Activated T-helper 17 cell treated with anti-CD3 and anti-CD28 coated beads, Interleukin-2, amount 50 U/mL, for 72 hours (primary cell): Measurements from ENCODE around the gene GLB1L2. TPM values are rescaled to one million over a fixed set of nuclear protein-coding genes. Genes with fewer than 3 reads are reported as not detected.

Experiments used
- ATAC-seq: fragments of 150-1000 bp; cut with Tn5 transposase; replicated peaks from 2 replicates; pipeline ENCODE4 v1.10.0; 2021; ENCODE audit warnings: mild to moderate bottlenecking, moderate library complexity
- H3K27ac Mint-ChIP-seq: one replicate; pipeline ENCODE4 v1.8.0; 2022; ENCODE audit warnings: mixed read lengths
- H3K27me3 Mint-ChIP-seq: one replicate; pipeline ENCODE4 v1.8.0; 2022; ENCODE audit warnings: mixed read lengths
- H3K36me3 Mint-ChIP-seq: one replicate; pipeline ENCODE4 v1.8.0; 2022; ENCODE audit warnings: low read depth, mild to moderate bottlenecking, mixed read lengths
- H3K4me1 Mint-ChIP-seq: one replicate; pipeline ENCODE4 v1.8.0; 2022; ENCODE audit warnings: mixed read lengths
- H3K4me3 Mint-ChIP-seq: one replicate; pipeline ENCODE4 v1.8.0; 2022; ENCODE audit warnings: mild to moderate bottlenecking, mixed read lengths
- H3K9me3 Mint-ChIP-seq: one replicate; pipeline ENCODE4 v1.8.0; 2022; ENCODE audit warnings: mixed read lengths
- total RNA-seq, 2 donors: library from RNA; stranded (reverse); gene quantifications; one replicate each; pipeline ENCODE4 v1.2.3, GENCODE V29; 2022

The GLB1L2 gene
- total RNA-seq, 2 donors from 2014 or later, result 2.0 to 4.0 TPM

GRCh38 chr11:134362192-134362901 is 30.6 kb downstream of the GLB1L2 start:
- peaks cover 13% of the 10 kb centered on the region for H3K4me1 Mint-ChIP-seq
- no peak for ATAC-seq
- no peaks in the 10 kb centered on the region for H3K36me3 Mint-ChIP-seq
- no peaks in the 10 kb centered on the region for H3K9me3 Mint-ChIP-seq
- H3K4me3 Mint-ChIP-seq, result no peak overlapping the region
- peaks cover 5% of the 10 kb centered on the region for H3K27me3 Mint-ChIP-seq
- no peak overlapping the region for H3K27ac Mint-ChIP-seq

- Mint-ChIP-seq H3K27ac (no peak overlapping the region), H3K36me3 (no peaks in the 10 kb centered on the region), H3K4me3 (no peak overlapping the region), H3K27me3 (peaks cover 5% of the 10 kb centered on the region), H3K9me3 (no peaks in the 10 kb centered on the region), H3K4me1 (peaks cover 13% of the 10 kb centered on the region)
- no peak for ATAC-seq
Observed at GRCh38 chr11:134363161-134363560, 31.4 kb downstream of the GLB1L2 start.

GRCh38 chr11:134363592-134363991 is 31.8 kb downstream of the GLB1L2 start:
- no peak overlapping the region for H3K27ac Mint-ChIP-seq
- no peaks in the 10 kb centered on the region for H3K36me3 Mint-ChIP-seq
- H3K4me3 Mint-ChIP-seq, result no peak overlapping the region
- peaks cover 5% of the 10 kb centered on the region for H3K27me3 Mint-ChIP-seq
- H3K9me3 Mint-ChIP-seq, result no peaks in the 10 kb centered on the region
- no peak for ATAC-seq
- peaks cover 13% of the 10 kb centered on the region for H3K4me1 Mint-ChIP-seq

GRCh38 chr11:134364261-134364660 is 32.5 kb downstream of the GLB1L2 start:
- peaks cover 13% of the 10 kb centered on the region for H3K4me1 Mint-ChIP-seq
- no peaks in the 10 kb centered on the region for H3K9me3 Mint-ChIP-seq
- H3K27ac Mint-ChIP-seq, result no peak overlapping the region
- peaks cover 5% of the 10 kb centered on the region for H3K27me3 Mint-ChIP-seq
- H3K4me3 Mint-ChIP-seq, result no peak overlapping the region
- no peaks in the 10 kb centered on the region for H3K36me3 Mint-ChIP-seq
- no peak for ATAC-seq

- Mint-ChIP-seq H3K9me3 (no peaks in the 10 kb centered on the region), H3K27ac (no peak overlapping the region), H3K36me3 (no peaks in the 10 kb centered on the region), H3K4me3 (no peak overlapping the region), H3K27me3 (peaks cover 5% of the 10 kb centered on the region), H3K4me1 (peaks cover 7% of the 10 kb centered on the region)
- no peak for ATAC-seq
Observed at GRCh38 chr11:134365011-134365925, 33.5 kb downstream of the GLB1L2 start.

- H3K4me3 Mint-ChIP-seq, result no peak overlapping the region
- H3K9me3 Mint-ChIP-seq, result no peaks in the 10 kb centered on the region
- no peak overlapping the region for H3K27ac Mint-ChIP-seq
- no peak for ATAC-seq
- peaks cover 6% of the 10 kb centered on the region for H3K4me1 Mint-ChIP-seq
- no peaks in the 10 kb centered on the region for H3K36me3 Mint-ChIP-seq
- H3K27me3 Mint-ChIP-seq, result peaks cover 5% of the 10 kb centered on the region
Observed at GRCh38 chr11:134366254-134366653, 34.5 kb downstream of the GLB1L2 start.

GRCh38 chr11:134367781-134368180 is 36.0 kb downstream of the GLB1L2 start:
- Mint-ChIP-seq H3K9me3 (no peaks in the 10 kb centered on the region), H3K4me1 (no peaks in the 10 kb centered on the region), H3K4me3 (no peak overlapping the region), H3K27ac (no peak overlapping the region), H3K27me3 (no peaks in the 10 kb centered on the region), H3K36me3 (no peaks in the 10 kb centered on the region)
- ATAC-seq, result no peak

GRCh38 chr11:134369656-134370525 is 38.1 kb downstream of the GLB1L2 start:
- ATAC-seq, result no peak
- no peak overlapping the region for H3K27ac Mint-ChIP-seq
- H3K4me1 Mint-ChIP-seq, result no peaks in the 10 kb centered on the region
- no peak overlapping the region for H3K4me3 Mint-ChIP-seq
- H3K36me3 Mint-ChIP-seq, result no peaks in the 10 kb centered on the region
- H3K9me3 Mint-ChIP-seq, result no peaks in the 10 kb centered on the region
- no peaks in the 10 kb centered on the region for H3K27me3 Mint-ChIP-seq

GRCh38 chr11:134370526-134371435 is 39.0 kb downstream of the GLB1L2 start:
- ATAC-seq, result no peak
- no peaks in the 10 kb centered on the region for H3K4me1 Mint-ChIP-seq
- H3K27me3 Mint-ChIP-seq, result no peaks in the 10 kb centered on the region
- no peaks in the 10 kb centered on the region for H3K9me3 Mint-ChIP-seq
- H3K27ac Mint-ChIP-seq, result no peak overlapping the region
- no peaks in the 10 kb centered on the region for H3K36me3 Mint-ChIP-seq
- H3K4me3 Mint-ChIP-seq, result no peak overlapping the region

- Mint-ChIP-seq H3K9me3 (no peaks in the 10 kb centered on the region), H3K27ac (no peak overlapping the region), H3K4me3 (no peak overlapping the region), H3K36me3 (no peaks in the 10 kb centered on the region), H3K27me3 (no peaks in the 10 kb centered on the region), H3K4me1 (no peaks in the 10 kb centered on the region)
- ATAC-seq, result no peak
Observed at GRCh38 chr11:134371436-134372185, 39.8 kb downstream of the GLB1L2 start.

- H3K4me3 Mint-ChIP-seq, result no peak overlapping the region
- H3K27me3 Mint-ChIP-seq, result no peaks in the 10 kb centered on the region
- no peak overlapping the region for H3K27ac Mint-ChIP-seq
- ATAC-seq, result no peak
- H3K9me3 Mint-ChIP-seq, result no peaks in the 10 kb centered on the region
- H3K36me3 Mint-ChIP-seq, result no peaks in the 10 kb centered on the region
- H3K4me1 Mint-ChIP-seq, result no peaks in the 10 kb centered on the region
Observed at GRCh38 chr11:134372536-134372935, 40.7 kb downstream of the GLB1L2 start.

- no peak overlapping the region for H3K27ac Mint-ChIP-seq
- H3K36me3 Mint-ChIP-seq, result no peaks in the 10 kb centered on the region
- H3K4me3 Mint-ChIP-seq, result no peak overlapping the region
- H3K9me3 Mint-ChIP-seq, result no peaks in the 10 kb centered on the region
- ATAC-seq, result no peak
- H3K4me1 Mint-ChIP-seq, result no peaks in the 10 kb centered on the region
- no peaks in the 10 kb centered on the region for H3K27me3 Mint-ChIP-seq
Observed at GRCh38 chr11:134372961-134373360, 41.2 kb downstream of the GLB1L2 start.

GRCh38 chr11:134373591-134374052 is 41.8 kb downstream of the GLB1L2 start:
- no peaks in the 10 kb centered on the region for H3K4me1 Mint-ChIP-seq
- H3K4me3 Mint-ChIP-seq, result no peak overlapping the region
- H3K9me3 Mint-ChIP-seq, result no peaks in the 10 kb centered on the region
- H3K27ac Mint-ChIP-seq, result no peak overlapping the region
- H3K27me3 Mint-ChIP-seq, result no peaks in the 10 kb centered on the region
- no peak for ATAC-seq
- H3K36me3 Mint-ChIP-seq, result no peaks in the 10 kb centered on the region
